ENCODE results near the gene SMCO2.

DNA sequence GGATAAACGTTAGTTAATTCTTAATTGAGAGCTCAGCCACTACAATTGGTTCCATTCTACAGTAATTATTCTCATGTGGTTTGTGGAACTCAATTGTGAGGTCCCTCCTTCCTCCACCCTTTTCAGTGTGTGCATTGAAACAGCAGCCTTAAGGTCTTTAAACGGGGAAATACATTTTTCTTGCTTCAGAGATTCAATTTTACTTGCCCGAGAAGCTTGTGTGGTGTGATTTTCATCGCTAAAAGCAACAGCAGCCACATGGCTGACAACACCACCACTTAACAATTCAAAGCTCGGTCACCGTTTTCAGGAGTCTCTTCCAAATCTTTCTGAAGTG, 76.7 kb downstream of the SMCO2 start:
- TF ChIP-seq, protein P1, sequence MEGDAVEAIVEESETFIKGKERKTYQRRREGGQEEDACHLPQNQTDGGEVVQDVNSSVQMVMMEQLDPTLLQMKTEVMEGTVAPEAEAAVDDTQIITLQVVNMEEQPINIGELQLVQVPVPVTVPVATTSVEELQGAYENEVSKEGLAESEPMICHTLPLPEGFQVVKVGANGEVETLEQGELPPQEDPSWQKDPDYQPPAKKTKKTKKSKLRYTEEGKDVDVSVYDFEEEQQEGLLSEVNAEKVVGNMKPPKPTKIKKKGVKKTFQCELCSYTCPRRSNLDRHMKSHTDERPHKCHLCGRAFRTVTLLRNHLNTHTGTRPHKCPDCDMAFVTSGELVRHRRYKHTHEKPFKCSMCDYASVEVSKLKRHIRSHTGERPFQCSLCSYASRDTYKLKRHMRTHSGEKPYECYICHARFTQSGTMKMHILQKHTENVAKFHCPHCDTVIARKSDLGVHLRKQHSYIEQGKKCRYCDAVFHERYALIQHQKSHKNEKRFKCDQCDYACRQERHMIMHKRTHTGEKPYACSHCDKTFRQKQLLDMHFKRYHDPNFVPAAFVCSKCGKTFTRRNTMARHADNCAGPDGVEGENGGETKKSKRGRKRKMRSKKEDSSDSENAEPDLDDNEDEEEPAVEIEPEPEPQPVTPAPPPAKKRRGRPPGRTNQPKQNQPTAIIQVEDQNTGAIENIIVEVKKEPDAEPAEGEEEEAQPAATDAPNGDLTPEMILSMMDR (conservative IDR thresholded peaks at IDR 0.05; ENCODE audit: low read depth, low read length) = no peak
- no peak for TF ChIP-seq EZH2 (IDR thresholded peaks at IDR 0.05; ENCODE audit: low read length, unreplicated experiment)
- no peak for TF ChIP-seq EZH2phosphoT487 (IDR thresholded peaks at IDR 0.05; ENCODE audit: borderline replicate concordance, low read length)
